H54 (cell line): Measurements from ENCODE around the gene PRRX1.

ENCODE experiments used
- DNase-seq: peaks from one replicate; pipeline ENCODE4 v3.0.0; 2011; ENCODE audit warnings: low spot score, mixed read lengths; ENCODE audit not compliant: insufficient read length
- FAIRE-seq: peaks from 3 replicates; lab custom pipeline; 2011; peaks lifted over from hg19 to GRCh38; lab: Jason Lieb, UNC
- POLR2A ChIP-seq: IDR thresholded peaks from 2 replicates; pipeline ENCODE4 v1.6.1; 2011; ENCODE audit warnings: low read depth, mild to moderate bottlenecking, low read length

The PRRX1 gene

DNA sequence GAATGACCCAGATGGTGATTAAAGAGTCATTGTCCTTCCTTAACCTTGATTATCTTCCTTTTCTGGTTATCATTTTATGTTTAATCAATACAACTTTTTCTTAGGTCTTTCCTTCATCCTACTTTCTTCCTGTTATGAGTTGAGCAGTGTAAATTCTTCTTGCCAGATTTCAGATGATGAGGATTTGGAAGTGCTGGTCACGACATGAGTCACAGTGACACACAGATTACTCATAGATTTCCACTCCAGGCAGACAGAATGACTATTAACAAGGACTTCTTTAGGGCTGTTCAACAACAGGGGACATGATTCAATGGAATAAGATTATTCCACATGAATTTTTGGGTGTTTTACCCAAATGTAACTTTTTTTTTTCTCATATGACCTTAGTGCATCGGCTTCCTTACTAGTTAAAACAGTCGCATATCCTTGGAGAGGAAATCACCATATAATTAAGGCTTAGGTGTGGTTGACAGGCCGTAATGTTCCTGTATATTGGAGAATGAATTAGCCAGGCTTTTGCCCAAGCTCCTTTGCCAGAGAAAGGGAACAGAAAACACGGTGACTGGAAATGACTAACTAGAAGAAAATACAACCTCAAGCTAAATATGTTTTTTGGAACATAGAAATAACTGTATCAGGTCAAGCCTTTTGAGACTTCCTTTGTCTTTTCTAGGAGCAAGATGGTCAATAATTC, 44.2 kb downstream of the PRRX1 start:
- DNase-seq (peak; percentile 55), FAIRE-seq (peak; percentile 96)
- TF ChIP-seq POLR2A: no peak

DNA sequence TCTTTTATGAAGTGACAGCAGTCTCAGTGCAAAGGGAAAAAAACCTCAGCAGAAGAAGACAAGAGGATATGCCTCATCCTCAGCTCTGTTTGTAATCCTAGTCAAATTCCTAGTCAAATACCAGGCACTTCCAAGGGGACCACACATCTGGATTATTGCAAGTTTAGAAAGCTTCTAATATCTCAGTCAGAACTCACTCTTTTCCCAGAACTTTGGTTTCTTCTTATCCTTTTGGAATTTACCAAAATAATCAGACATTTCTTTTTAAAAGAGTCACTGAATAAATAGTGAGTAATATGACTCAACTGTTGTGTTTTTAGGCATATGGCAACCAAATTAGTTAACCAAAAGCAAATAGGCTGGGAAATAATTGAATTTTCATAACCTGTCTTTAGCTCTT, 47.8 kb downstream of the PRRX1 start:
- DNase-seq: no peak
- FAIRE-seq: no peak
- TF ChIP-seq POLR2A: no peak

DNA sequence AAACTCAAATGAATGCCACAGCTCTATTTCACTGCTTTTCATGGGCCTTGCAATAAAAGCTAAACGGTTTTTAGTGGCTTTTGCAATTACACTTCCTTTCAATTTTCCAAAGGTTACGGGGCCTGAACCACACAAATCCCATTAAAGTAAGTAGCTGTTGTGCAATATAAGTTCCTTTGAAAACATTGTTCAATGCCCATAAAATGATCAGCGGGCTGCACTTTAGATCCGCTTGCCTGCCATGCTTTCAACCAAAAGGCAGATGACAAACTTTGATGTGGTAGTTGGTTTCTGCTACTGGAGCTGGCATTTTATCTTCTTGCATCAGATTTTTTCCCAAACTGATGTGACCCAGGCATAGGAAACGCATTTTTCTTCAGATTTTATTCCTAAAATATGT, 50.2 kb downstream of the PRRX1 start:
- FAIRE-seq (no peak), DNase-seq (no peak)
- no peak for TF ChIP-seq POLR2A

DNA sequence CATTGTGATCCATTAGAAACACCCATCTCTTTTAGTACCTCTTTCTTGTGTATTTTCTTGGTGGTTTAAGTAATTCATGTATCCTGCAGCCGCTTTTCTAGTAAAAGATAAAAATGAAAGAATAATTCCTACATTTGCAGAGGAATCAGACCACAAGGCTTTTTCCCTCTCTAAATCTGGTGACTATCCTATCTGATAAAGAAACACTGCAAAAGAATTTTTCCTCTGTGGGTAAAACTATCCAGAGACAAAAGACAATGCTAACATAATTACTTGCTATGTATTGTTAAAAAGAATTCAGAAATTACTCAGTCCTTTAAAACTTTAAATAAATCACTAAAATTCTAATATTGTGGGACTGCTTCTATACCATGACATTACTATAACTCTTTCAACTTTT, 51.0 kb downstream of the PRRX1 start:
- FAIRE-seq (no peak), DNase-seq (no peak)

DNA sequence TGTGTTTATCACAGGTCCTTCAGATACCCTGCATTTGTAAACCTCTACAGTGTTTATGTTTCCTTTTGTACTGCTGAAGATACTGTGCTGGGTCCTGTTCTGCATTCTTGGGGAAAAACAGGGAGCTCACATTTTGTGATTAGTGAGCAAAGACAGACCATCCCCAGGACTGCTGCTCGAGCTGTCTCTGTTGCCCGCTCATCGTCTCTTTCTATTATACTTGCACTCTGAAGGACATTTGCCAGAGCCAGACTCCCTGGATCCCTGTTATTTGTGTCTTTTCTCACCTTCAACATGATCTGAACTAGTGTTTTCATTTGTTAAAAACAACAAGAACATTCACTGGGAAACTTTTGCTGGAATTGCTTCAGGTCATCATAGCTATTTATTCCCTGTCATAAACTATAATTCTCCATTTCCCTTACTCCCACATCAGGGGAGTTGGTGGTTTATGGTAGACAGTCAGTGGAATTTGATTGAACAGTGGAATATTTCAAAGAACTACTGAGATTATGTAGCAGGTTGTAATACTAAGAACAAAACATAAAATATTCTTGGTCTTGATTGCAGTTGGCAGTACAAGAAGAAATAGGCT, 53.0 kb downstream of the PRRX1 start:
- TF ChIP-seq POLR2A: no peak
- FAIRE-seq: no peak
- DNase-seq: no peak

More for the DNA sequence above, 51.0 kb downstream of the PRRX1 start:
- TF ChIP-seq POLR2A: no peak

DNA sequence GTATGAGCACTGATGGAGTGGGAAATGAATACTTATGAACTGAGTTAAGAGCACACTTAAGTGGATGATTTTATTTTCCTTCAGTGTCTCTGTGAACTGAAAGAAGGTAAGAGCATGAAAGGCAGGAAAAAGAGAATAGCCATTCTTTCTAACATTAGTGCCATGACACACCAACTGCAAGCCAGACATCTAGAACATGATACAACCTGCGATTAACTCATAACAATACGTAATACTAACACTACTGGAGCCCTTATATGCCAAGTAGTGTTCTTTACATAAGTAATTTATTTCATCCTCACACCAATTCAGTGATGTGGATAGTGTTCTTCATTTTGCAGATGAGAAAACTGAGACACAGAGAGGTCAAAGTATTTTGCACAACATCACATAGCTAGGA, 56.7 kb downstream of the PRRX1 start:
- FAIRE-seq (no peak), DNase-seq (no peak)
- no peak for TF ChIP-seq POLR2A

DNA sequence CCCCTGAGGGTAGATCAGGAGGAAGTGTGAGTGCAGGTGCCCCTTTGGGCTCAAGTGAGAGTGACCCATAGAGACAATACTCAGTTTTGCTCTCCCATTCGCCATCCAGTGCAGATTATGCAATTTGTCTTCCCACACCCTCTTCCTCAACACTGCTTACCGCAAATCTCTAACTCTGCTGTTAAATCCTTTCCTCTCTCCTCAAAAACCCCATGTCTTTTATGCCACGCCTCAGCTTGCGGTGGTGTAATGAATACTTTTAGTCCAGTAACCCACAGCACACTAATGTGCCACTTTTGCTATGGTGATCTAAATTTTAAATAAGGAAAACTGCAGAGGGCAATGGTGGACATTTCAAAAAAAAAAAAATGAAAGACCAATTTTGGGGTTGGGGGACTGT, 57.7 kb downstream of the PRRX1 start:
- no peak for TF ChIP-seq POLR2A
- no peak for FAIRE-seq
- no peak for DNase-seq

DNA sequence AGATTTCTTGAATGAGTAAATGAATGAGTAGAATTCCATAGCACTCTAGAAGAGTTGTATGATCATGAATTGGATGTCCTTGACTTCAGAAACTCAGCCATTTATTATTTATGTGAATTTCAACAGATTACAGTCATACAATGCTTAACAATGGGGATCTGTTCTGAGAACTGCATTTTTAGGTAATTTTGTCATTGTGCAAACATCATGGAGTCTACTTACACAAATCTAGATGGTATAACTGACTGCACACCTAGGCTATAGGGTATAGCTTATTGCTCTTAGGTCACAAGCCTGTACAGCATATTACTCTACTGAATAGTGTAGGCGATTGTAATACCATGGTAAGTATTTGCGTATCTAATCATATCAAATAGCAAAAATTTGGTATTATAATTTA, 59.6 kb downstream of the PRRX1 start:
- DNase-seq: no peak
- no peak for TF ChIP-seq POLR2A

DNA sequence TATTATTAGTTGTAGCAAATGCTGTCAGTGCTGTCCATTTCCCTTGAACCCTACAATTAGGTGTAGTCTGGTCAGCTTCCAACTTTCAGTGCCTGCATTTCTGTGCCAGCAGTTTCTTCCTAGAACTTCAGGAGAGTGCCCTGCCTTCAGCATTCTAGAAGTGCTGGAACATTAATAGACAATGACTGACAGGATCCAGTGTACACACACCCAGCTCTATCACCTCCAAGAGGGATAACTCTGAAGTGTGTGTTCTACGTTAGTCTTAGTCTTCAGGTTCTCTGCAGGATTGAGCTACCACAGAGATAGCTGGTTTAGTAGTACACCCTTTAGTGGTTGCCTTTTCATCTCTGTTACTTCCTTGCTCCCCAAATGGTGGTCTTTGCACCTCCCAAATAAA, 61.4 kb downstream of the PRRX1 start:
- TF ChIP-seq POLR2A: no peak
- FAIRE-seq (no peak), DNase-seq (no peak)

More for the DNA sequence above, 59.6 kb downstream of the PRRX1 start:
- FAIRE-seq: no peak

DNA sequence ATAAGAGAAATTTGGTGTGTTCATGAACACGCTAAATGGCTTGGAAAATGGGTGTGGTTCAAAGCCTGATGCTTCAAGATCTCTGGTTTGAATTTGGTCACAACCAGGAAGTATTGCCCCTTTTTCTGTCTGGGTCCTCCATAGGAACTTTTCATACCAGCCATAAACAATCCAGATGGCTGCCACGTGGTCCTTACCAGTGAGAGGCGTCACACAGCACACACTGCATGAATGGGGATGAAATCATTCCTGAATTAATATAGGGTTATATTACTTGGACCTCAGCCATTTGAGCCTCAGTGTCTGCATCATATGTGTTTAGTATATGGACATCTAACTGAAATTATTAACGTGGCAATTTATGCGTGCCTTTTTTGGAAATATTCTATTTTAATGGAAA, 64.0 kb downstream of the PRRX1 start:
- TF ChIP-seq POLR2A: no peak
- FAIRE-seq (no peak), DNase-seq (no peak)

DNA sequence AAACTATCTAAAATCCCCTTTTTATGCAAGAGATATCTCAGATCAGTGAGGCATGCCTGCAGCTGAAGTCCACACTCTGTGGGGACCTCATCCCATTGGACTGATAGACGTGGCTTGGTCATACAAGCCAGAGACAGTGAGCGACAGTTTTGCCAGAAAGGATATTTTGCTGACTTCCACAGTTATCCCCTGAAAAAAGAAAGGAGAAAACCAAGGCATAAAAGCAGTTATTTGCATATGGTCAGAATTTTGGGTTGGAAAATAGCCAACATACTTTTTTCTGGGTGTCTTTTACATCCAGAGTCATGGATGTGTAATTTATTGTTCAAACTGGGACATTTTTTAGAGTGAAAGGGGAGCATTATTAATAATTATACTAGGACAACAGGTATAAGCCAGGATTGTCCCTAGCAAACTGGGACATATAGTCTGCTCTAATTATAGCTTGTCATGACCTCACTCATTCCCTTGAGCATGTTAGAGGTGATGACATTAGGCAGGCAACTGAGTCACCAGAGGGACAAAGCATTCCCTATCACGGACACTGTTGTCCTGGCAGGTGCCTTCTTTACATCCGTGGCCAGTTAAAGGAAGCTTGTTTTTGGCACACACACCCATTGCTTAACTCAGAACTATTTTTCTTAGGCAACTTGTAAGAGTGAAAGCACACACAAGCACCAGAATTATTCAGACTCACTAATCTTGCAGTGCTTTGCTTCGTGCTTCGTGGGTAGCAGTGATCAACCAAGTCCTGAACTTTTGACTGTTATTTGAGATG, 65.5 kb downstream of the PRRX1 start:
- FAIRE-seq: no peak
- no peak for TF ChIP-seq POLR2A
- no peak for DNase-seq

DNA sequence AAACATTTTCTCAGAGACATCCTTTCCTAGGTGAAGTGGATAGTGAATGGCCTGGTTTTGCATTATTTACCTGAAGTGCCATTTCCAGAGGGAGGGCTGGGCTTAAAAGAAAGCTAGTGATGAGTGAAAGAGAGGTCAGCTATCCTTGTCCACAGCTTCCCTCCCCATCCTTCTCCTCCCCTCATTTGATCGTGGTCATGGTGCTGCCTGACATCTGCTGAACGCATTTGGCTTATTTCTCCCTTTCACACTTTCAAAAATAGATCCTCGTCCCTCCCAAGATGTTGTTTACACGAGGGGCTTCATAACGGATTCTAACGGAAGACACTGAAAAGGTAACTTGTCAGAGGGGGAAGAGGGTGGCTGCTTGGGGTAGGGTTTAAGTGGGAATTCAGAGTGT, 66.1 kb downstream of the PRRX1 start:
- DNase-seq (no peak), FAIRE-seq (no peak)
- TF ChIP-seq POLR2A: no peak

DNA sequence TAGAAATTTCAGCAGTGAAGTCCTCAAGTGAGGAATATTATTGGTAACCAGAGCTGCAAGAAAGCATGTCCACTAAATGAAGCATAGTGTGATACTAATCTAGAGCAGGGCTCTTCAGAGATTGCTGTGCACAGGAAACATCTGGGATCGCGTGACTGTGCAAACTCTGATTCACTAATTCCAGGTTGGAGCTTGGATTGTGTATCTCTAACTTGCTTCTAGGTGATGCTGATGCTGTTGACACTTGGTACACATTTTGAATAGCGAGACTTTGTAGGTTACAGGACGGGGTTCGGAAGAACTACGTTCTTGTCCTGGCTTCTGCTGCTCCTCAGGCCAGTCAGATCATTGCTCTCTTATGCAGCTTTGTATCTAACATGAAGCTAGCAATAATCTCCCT, 66.5 kb downstream of the PRRX1 start:
- DNase-seq (no peak), FAIRE-seq (no peak)
- no peak for TF ChIP-seq POLR2A

DNA sequence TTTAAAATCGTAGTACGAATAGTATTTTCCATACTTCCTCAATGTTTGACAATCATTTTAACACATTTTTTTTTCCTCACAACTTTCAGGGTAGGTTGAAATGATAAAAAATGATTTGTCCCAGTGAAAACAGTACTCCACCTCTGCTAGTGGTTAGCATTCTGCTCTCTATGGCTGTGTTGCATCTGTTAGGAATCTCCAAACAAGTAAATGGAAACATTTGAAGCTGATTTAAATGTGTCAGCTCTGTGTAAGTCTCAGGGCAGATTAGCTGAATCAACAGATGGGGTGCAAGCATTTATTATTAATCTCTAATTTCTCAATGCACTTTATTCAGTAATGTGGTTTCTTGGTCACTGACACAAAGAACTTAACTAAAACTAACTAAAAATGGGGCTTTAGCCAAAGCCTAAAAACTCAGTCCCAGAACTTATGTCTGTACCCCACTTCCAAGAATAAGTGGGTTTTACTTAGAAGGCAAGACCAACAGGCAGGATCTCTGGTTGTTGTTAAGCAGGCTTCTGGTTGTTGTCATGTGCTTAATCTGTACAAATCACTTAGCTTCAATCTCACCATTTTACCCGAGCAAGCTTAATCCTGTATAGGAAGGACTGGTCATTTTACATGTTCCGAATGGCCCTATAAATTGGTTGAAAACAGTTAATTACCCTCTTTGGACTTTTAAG, 67.8 kb downstream of the PRRX1 start:
- no peak for FAIRE-seq
- TF ChIP-seq POLR2A: no peak
- DNase-seq: no peak
